SK-N-SH treated with all-trans-retinoic acid at 6 μM for 48 hours (cell line): ENCODE data around the gene DRD3.

Experiments
- ATAC-seq: fragments of 200-7000 bp; cut with Tn5 transposase; 3 replicates; pipeline ENCODE4 v1.9.1; 2020; ENCODE audit warnings: mild to moderate bottlenecking, moderate library complexity
- ARNTL ChIP-seq: fragments of 450-650 bp; formaldehyde crosslinking; IDR thresholded peaks from 2 replicates; pipeline ENCODE4 v1.5.0; 2020; ENCODE audit warnings: low read depth, mild to moderate bottlenecking, moderate library complexity, borderline replicate concordance
- BACH2 ChIP-seq: fragments of 250-450 bp; sonication (Bioruptor Pico); IDR thresholded peaks from 2 replicates; pipeline ENCODE4 v1.9.0; 2021; ENCODE audit warnings: mild to moderate bottlenecking, borderline replicate concordance
- CSDC2 ChIP-seq: fragments of 250-450 bp; sonication (Bioruptor Pico); IDR thresholded peaks from 2 replicates; pipeline ENCODE4 v1.5.0; 2020; ENCODE audit warnings: mild to moderate bottlenecking, moderate library complexity
- ESRRG ChIP-seq: fragments of 250-450 bp; sonication (Bioruptor Pico); IDR thresholded peaks from 2 replicates; pipeline ENCODE4 v1.6.1; 2021; ENCODE audit warnings: mild to moderate bottlenecking
- GLIS3 ChIP-seq: fragments of 250-450 bp; sonication (Bioruptor Pico); IDR thresholded peaks from 2 replicates; pipeline ENCODE4 v1.5.0; 2020; ENCODE audit warnings: mild to moderate bottlenecking, moderate library complexity
- ISL1 ChIP-seq: fragments of 250-450 bp; sonication (Bioruptor Pico); IDR thresholded peaks from 2 replicates; pipeline ENCODE4 v2.1.2; 2022; ENCODE audit warnings: mild to moderate bottlenecking, moderate library complexity
- OSR1 ChIP-seq: fragments of 250-450 bp; sonication (Bioruptor Pico); IDR thresholded peaks from 2 replicates; pipeline ENCODE4 v1.8.0; 2022; ENCODE audit warnings: moderate library complexity, mild to moderate bottlenecking, inconsistent platforms
- RARB ChIP-seq: fragments of 250-450 bp; sonication (Bioruptor Pico); IDR thresholded peaks from 2 replicates; pipeline ENCODE4 v1.8.0; 2021; ENCODE audit warnings: mild to moderate bottlenecking, moderate library complexity
- SNAI2 ChIP-seq: fragments of 250-450 bp; sonication (Bioruptor Pico); IDR thresholded peaks from 2 replicates; pipeline ENCODE4 v1.5.0; 2020; ENCODE audit warnings: mild to moderate bottlenecking, moderate library complexity
- TOX ChIP-seq: fragments of 250-450 bp; sonication (Bioruptor Pico); IDR thresholded peaks from 2 replicates; pipeline ENCODE4 v1.8.0; 2021; ENCODE audit warnings: mild to moderate bottlenecking, moderate library complexity, borderline replicate concordance
- ZC3H10 ChIP-seq: fragments of 250-450 bp; sonication (Bioruptor Pico); IDR thresholded peaks from 2 replicates; pipeline ENCODE4 v1.5.1; 2021; ENCODE audit warnings: mild to moderate bottlenecking, moderate library complexity
- ZFP3 ChIP-seq: fragments of 250-450 bp; sonication (Bioruptor Pico); IDR thresholded peaks from 2 replicates; pipeline ENCODE4 v1.5.0; 2020; ENCODE audit warnings: mild to moderate bottlenecking, moderate library complexity
- ZFP30 ChIP-seq: fragments of 450-650 bp; formaldehyde crosslinking; IDR thresholded peaks from 2 replicates; pipeline ENCODE4 v1.5.0; 2022; ENCODE audit warnings: mild to moderate bottlenecking, moderate library complexity
- ZNF565 ChIP-seq: fragments of 450-650 bp; formaldehyde crosslinking; conservative IDR thresholded peaks from 2 replicates; pipeline ENCODE4 v1.5.0; 2020; ENCODE audit warnings: low read depth, mild to moderate bottlenecking, moderate library complexity
- ZNF70 ChIP-seq: fragments of 450-650 bp; formaldehyde crosslinking; IDR thresholded peaks from 2 replicates; pipeline ENCODE4 v1.5.0; 2020; ENCODE audit warnings: mild to moderate bottlenecking, moderate library complexity
- ZNF8 ChIP-seq: fragments of 450-650 bp; formaldehyde crosslinking; IDR thresholded peaks from 2 replicates; pipeline ENCODE4 v1.5.0; 2020; ENCODE audit warnings: mild to moderate bottlenecking, moderate library complexity
- TF ChIP-seq, protein P1 (sequence below): fragments of 250-450 bp; sonication (Bioruptor Pico); IDR thresholded peaks from 2 replicates; pipeline ENCODE4 v1.8.0; 2020; ENCODE audit warnings: mild to moderate bottlenecking, moderate library complexity, borderline replicate concordance
- TF ChIP-seq, protein P2 (sequence below): fragments of 250-450 bp; sonication (Bioruptor Pico); IDR thresholded peaks from 2 replicates; pipeline ENCODE4 v1.5.1; 2021; ENCODE audit warnings: mild to moderate bottlenecking, moderate library complexity
- TF ChIP-seq, protein P3 (sequence below): fragments of 250-450 bp; sonication (Bioruptor Pico); IDR thresholded peaks from 2 replicates; pipeline ENCODE4 v1.5.1; 2020; ENCODE audit warnings: low read depth, mild to moderate bottlenecking, moderate library complexity

Gene DRD3

DNA sequence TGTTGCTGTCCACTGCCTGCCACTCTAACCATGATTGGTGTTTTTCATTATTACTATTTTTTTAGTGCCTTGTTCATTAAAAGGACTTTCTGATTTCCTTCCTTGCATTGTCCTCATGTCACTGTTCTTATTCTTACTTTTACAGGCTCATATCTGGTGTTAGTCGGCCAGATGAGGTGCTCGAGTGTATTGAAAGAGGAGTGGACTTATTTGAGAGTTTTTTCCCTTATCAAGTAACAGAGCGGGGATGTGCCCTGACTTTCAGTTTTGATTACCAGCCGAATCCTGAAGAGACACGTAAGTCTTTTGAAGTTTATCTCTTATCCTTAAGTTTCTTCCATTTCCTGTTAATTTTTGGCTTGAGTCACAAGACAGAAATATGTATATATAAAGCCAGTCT, 99.1 kb downstream of the DRD3 start:
- peak; percentile 55; the same call in 2 of the 3 replicates for ATAC-seq

DNA sequence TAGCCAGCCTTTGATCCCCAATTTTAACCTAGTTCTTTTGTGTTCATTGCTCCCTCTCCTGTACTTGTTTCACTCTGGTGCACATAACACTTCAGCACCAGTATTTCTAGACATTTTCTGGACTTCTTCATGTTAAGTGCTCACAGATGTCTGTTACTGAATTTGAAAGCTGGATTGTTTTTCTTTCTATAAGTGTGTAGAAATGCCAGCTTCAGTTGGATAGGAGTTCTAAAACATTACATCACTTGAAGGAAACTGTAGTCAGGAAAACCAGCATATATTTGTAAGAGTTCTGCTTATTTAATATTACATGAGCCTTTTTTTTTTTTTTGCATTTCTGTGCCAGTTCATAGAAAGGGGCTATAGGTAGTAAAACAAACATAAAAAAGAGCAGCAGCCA, 100.7 kb downstream of the DRD3 start:
- ATAC-seq = peak; percentile 41
- TF ChIP-seq SNAI2 (CRISPR knock-in tag) (no peak), ZFP3 (CRISPR knock-in tag) (no peak), GLIS3 (CRISPR knock-in tag) (no peak), CSDC2 (CRISPR knock-in tag) (no peak), ESRRG (CRISPR knock-in tag) (no peak), ARNTL (no peak), OSR1 (CRISPR knock-in tag) (no peak), ZC3H10 (no peak)
- TF ChIP-seq, protein P1, sequence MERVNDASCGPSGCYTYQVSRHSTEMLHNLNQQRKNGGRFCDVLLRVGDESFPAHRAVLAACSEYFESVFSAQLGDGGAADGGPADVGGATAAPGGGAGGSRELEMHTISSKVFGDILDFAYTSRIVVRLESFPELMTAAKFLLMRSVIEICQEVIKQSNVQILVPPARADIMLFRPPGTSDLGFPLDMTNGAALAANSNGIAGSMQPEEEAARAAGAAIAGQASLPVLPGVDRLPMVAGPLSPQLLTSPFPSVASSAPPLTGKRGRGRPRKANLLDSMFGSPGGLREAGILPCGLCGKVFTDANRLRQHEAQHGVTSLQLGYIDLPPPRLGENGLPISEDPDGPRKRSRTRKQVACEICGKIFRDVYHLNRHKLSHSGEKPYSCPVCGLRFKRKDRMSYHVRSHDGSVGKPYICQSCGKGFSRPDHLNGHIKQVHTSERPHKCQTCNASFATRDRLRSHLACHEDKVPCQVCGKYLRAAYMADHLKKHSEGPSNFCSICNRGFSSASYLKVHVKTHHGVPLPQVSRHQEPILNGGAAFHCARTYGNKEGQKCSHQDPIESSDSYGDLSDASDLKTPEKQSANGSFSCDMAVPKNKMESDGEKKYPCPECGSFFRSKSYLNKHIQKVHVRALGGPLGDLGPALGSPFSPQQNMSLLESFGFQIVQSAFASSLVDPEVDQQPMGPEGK (CRISPR knock-in tag) = no peak
- TF ChIP-seq, protein P2, sequence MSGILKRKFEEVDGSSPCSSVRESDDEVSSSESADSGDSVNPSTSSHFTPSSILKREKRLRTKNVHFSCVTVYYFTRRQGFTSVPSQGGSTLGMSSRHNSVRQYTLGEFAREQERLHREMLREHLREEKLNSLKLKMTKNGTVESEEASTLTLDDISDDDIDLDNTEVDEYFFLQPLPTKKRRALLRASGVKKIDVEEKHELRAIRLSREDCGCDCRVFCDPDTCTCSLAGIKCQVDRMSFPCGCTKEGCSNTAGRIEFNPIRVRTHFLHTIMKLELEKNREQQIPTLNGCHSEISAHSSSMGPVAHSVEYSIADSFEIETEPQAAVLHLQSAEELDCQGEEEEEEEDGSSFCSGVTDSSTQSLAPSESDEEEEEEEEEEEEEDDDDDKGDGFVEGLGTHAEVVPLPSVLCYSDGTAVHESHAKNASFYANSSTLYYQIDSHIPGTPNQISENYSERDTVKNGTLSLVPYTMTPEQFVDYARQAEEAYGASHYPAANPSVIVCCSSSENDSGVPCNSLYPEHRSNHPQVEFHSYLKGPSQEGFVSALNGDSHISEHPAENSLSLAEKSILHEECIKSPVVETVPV (CRISPR knock-in tag) = no peak
- TF ChIP-seq, protein P3, sequence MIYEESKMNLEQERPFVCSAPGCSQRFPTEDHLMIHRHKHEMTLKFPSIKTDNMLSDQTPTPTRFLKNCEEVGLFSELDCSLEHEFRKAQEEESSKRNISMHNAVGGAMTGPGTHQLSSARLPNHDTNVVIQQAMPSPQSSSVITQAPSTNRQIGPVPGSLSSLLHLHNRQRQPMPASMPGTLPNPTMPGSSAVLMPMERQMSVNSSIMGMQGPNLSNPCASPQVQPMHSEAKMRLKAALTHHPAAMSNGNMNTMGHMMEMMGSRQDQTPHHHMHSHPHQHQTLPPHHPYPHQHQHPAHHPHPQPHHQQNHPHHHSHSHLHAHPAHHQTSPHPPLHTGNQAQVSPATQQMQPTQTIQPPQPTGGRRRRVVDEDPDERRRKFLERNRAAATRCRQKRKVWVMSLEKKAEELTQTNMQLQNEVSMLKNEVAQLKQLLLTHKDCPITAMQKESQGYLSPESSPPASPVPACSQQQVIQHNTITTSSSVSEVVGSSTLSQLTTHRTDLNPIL (CRISPR knock-in tag) = no peak

More for the DNA sequence above, 99.1 kb downstream of the DRD3 start:
- no peak for TF ChIP-seq ZNF8
- TF ChIP-seq OSR1 (CRISPR knock-in tag) = no peak
- no peak for TF ChIP-seq RARB
- TF ChIP-seq BACH2 (CRISPR knock-in tag) = no peak
- TF ChIP-seq, protein P2 (CRISPR knock-in tag) = no peak
- no peak for TF ChIP-seq ZNF565 (CRISPR knock-in tag)
- TF ChIP-seq ZFP30 (CRISPR knock-in tag) = no peak
- no peak for TF ChIP-seq ZC3H10
- TF ChIP-seq ESRRG (CRISPR knock-in tag) = no peak
- TF ChIP-seq TOX (CRISPR knock-in tag) = no peak
- no peak for TF ChIP-seq ISL1
- TF ChIP-seq ZNF70 (CRISPR knock-in tag) = no peak
- TF ChIP-seq, protein P1 (CRISPR knock-in tag) = no peak
- TF ChIP-seq CSDC2 (CRISPR knock-in tag) = no peak
